Activated naive CD8-positive, alpha-beta T cell treated with anti-CD3 and anti-CD28 coated beads, Interleukin-2, amount 50 U/mL, for 24 hours (primary cell): ENCODE measurements around the gene NOTO.

ENCODE experiments used
- ATAC-seq: fragments of 150-1000 bp; cut with Tn5 transposase; one replicate; pipeline ENCODE4 v1.10.0; 2021
- DNase-seq: peaks from one replicate; pipeline ENCODE4 v3.0.0; 2021
- H3K27ac Mint-ChIP-seq: one replicate; pipeline ENCODE4 v1.8.0; 2021; ENCODE audit warnings: mild to moderate bottlenecking, mixed read lengths
- H3K27me3 Mint-ChIP-seq: one replicate; pipeline ENCODE4 v1.8.0; 2021; ENCODE audit warnings: mixed read lengths
- H3K36me3 Mint-ChIP-seq: one replicate; pipeline ENCODE4 v1.8.0; 2021; ENCODE audit warnings: low read depth, mixed read lengths
- H3K4me1 Mint-ChIP-seq: one replicate; pipeline ENCODE4 v1.8.0; 2021; ENCODE audit warnings: mixed read lengths
- H3K4me3 Mint-ChIP-seq: one replicate; pipeline ENCODE4 v1.8.0; 2021; ENCODE audit warnings: mild to moderate bottlenecking, moderate library complexity, mixed read lengths
- H3K9me3 Mint-ChIP-seq: one replicate; pipeline ENCODE4 v1.8.0; 2021; ENCODE audit warnings: mixed read lengths

NOTO gene

DNA sequence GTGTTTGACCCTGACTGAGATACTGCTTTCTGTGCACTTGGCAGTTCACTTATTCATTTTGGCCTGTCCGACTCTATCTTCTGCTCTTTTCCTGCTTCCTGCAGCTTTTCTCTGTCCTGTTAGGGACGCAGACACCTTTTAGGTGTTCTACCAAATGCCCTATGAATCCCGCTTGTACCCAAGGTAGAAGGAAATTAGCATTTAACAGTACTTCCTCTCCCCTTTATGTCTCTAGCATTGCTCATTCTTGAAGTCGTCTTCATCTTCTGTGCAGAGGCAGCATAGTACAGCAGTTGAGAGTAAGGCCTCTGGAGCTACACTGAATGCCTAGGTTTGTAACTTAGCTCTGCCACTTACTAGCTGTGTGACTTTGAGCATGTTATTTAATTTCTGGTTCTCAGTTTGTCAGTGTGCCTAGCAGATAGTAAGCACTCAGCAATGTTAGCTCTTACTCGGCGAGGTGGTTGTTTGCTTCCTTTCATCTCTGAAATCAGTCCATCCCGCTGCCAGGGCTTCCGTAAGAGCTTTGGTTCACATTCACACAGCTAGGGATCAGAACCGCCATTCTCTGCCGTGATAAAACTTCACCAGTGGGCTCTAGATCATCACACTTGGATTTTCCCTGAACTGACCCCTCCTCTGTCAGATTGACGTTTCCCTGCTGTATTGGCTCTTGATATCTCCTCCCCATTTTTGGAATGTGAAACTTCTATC, 33.1 kb downstream of the NOTO start:
- Mint-ChIP-seq H3K36me3 (peaks cover 48% of the 10 kb centered on the region), H3K4me1 (peaks cover 53% of the 10 kb centered on the region), H3K27me3 (no peaks in the 10 kb centered on the region), H3K4me3 (peak overlapping the region; percentile 99), H3K27ac (peak overlapping the region; percentile 95), H3K9me3 (no peaks in the 10 kb centered on the region)
- no peak for ATAC-seq
- no peak for DNase-seq

GRCh38 chr2:73237168-73237567, 34.8 kb downstream of the NOTO start:
- Mint-ChIP-seq H3K4me1 (peaks cover 53% of the 10 kb centered on the region), H3K9me3 (no peaks in the 10 kb centered on the region), H3K27me3 (no peaks in the 10 kb centered on the region), H3K36me3 (peaks cover 57% of the 10 kb centered on the region), H3K27ac (peak overlapping the region; percentile 76), H3K4me3 (peak overlapping the region; percentile 99)
- ATAC-seq = no peak
- no peak for DNase-seq

DNA sequence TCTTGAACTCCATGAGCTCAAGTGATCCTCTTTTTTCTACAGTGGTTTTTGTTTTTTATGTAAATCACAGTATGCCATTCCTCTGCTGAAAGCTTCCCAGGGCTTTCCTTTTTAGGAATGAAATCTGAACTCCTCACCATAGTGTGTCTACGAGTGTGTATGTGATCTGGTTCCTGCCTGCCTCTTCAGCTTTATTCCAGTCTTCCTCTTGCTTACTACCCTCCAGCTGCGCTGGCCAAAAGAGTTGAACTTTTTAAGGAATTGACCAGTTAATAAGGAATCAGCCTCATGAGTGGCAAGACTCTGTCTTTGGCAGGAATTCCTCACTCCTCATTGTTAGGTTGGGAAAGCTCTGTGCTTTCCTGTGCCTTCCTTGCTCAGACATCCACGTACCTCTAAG, 35.8 kb downstream of the NOTO start:
- ATAC-seq (no peak), DNase-seq (no peak)
- Mint-ChIP-seq H3K27ac (no peak overlapping the region), H3K27me3 (no peaks in the 10 kb centered on the region), H3K4me3 (peak overlapping the region; percentile 4), H3K9me3 (no peaks in the 10 kb centered on the region), H3K4me1 (peaks cover 47% of the 10 kb centered on the region), H3K36me3 (peaks cover 61% of the 10 kb centered on the region)

DNA sequence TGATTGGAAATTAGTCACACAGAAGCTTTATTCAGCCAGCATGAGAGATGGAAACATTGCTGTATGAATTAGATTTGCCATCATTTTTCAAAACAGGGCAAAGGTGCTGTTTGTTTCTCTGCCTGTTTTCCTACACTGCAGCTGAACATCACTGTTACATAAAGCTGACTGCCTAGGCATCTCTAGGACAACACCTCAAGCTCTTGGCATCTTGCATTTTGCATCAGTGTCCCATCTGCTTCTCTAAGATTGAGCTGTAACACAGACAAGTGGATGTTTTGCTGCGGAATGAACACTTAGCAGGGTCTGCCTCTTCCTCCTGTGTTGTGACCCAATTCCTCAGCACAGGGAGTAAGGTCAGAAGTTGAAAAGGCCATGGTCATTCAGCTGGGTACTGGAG, 36.6 kb downstream of the NOTO start:
- Mint-ChIP-seq H3K27ac (no peak overlapping the region), H3K36me3 (peaks cover 67% of the 10 kb centered on the region)

DNA sequence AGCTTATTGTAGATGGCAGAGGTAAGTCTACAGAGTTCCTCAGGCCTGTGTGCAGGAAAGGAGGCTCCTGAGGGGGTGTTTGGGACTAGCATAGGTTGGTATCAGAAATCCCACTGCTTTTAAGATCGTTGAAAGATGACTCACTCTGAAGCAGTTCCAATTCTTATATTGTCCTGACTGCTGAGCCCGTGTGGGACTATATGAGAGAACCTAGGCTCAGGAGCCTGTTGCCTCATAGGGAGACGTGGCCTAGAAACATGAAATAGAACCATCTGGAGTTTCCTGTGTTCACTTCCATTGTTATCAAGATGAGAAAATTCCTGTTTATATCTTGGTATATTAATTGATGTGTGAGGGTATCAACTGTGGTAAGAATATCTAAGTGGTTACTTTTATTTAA, 37.4 kb downstream of the NOTO start:
- no peak for DNase-seq
- Mint-ChIP-seq H3K27me3 (no peaks in the 10 kb centered on the region), H3K4me1 (peaks cover 47% of the 10 kb centered on the region), H3K9me3 (no peaks in the 10 kb centered on the region), H3K4me3 (no peak overlapping the region), H3K36me3 (peaks cover 72% of the 10 kb centered on the region), H3K27ac (peak overlapping the region; percentile 0)
- no peak for ATAC-seq

More for the DNA sequence above, 36.6 kb downstream of the NOTO start:
- Mint-ChIP-seq H3K9me3 (no peaks in the 10 kb centered on the region), H3K4me3 (no peak overlapping the region), H3K4me1 (peaks cover 45% of the 10 kb centered on the region), H3K27me3 (no peaks in the 10 kb centered on the region)
- ATAC-seq (no peak), DNase-seq (no peak)

GRCh38 chr2:73243884-73244570, 41.7 kb downstream of the NOTO start:
- H3K9me3 Mint-ChIP-seq = no peaks in the 10 kb centered on the region
- DNase-seq = no peak
- H3K4me3 Mint-ChIP-seq = no peak overlapping the region
- H3K36me3 Mint-ChIP-seq = peaks cover 69% of the 10 kb centered on the region
- H3K4me1 Mint-ChIP-seq = peaks cover 19% of the 10 kb centered on the region
- H3K27ac Mint-ChIP-seq = peak overlapping the region; percentile 53
- no peak for ATAC-seq
- no peaks in the 10 kb centered on the region for H3K27me3 Mint-ChIP-seq

DNA sequence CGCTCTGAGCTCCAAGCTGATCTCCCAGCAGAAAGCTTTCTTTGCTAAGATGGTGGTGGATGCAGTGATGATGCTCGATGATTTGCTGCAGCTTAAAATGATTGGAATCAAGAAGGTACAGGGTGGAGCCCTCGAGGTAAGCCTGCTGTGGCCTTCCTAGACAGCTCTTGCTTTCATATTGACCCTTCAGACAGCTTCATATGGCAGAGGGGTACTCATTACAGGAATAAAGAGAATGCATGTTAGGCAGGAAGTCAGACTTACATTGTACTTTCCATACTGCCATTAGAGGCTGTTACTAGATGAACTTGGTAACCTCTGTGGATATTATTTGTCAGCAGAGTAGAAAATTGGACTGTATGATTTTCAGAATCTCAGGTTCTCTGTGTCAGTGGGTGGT, 42.2 kb downstream of the NOTO start:
- H3K4me3 Mint-ChIP-seq = no peak overlapping the region
- H3K27me3 Mint-ChIP-seq = no peaks in the 10 kb centered on the region
- DNase-seq (no peak), ATAC-seq (no peak)
- peaks cover 14% of the 10 kb centered on the region for H3K4me1 Mint-ChIP-seq
- H3K27ac Mint-ChIP-seq = peak overlapping the region; percentile 53
- H3K36me3 Mint-ChIP-seq = peaks cover 70% of the 10 kb centered on the region
- no peaks in the 10 kb centered on the region for H3K9me3 Mint-ChIP-seq

DNA sequence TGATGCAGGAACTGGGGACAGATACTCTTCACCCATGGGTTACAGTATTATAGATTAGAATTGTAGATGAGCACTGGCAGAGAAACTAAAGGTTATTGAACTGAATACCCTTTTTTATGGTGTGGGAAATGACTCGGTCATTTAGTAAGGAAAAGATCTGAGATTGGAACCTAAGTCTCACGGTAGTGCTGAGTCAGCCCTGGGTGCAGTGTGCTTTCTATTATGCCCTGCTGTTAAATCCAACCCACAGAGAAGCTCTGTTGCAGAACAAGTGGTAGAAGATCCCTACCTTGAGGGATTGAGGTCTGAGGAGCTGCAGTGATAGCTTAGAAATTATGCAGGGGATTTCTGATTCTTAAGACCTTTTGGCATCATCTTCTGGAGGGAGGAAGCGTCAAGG, 44.5 kb downstream of the NOTO start:
- H3K36me3 Mint-ChIP-seq = peaks cover 70% of the 10 kb centered on the region
- H3K4me1 Mint-ChIP-seq = peaks cover 9% of the 10 kb centered on the region
- H3K27me3 Mint-ChIP-seq = no peaks in the 10 kb centered on the region
- H3K9me3 Mint-ChIP-seq = no peaks in the 10 kb centered on the region
- H3K4me3 Mint-ChIP-seq = no peak overlapping the region
- ATAC-seq = no peak
- DNase-seq = no peak
- H3K27ac Mint-ChIP-seq = peak overlapping the region; percentile 16

- Mint-ChIP-seq H3K27me3 (no peaks in the 10 kb centered on the region), H3K27ac (no peak overlapping the region), H3K36me3 (peaks cover 74% of the 10 kb centered on the region), H3K9me3 (no peaks in the 10 kb centered on the region), H3K4me3 (no peak overlapping the region), H3K4me1 (peaks cover 6% of the 10 kb centered on the region)
- DNase-seq (no peak), ATAC-seq (no peak)
Observed at GRCh38 chr2:73249636-73250035, 47.3 kb downstream of the NOTO start.

GRCh38 chr2:73250872-73251846, 48.8 kb downstream of the NOTO start:
- Mint-ChIP-seq H3K27me3 (no peaks in the 10 kb centered on the region), H3K27ac (no peak overlapping the region), H3K4me1 (peaks cover 3% of the 10 kb centered on the region), H3K4me3 (no peak overlapping the region), H3K9me3 (no peaks in the 10 kb centered on the region), H3K36me3 (peaks cover 66% of the 10 kb centered on the region)
- no peak for ATAC-seq
- DNase-seq = no peak

DNA sequence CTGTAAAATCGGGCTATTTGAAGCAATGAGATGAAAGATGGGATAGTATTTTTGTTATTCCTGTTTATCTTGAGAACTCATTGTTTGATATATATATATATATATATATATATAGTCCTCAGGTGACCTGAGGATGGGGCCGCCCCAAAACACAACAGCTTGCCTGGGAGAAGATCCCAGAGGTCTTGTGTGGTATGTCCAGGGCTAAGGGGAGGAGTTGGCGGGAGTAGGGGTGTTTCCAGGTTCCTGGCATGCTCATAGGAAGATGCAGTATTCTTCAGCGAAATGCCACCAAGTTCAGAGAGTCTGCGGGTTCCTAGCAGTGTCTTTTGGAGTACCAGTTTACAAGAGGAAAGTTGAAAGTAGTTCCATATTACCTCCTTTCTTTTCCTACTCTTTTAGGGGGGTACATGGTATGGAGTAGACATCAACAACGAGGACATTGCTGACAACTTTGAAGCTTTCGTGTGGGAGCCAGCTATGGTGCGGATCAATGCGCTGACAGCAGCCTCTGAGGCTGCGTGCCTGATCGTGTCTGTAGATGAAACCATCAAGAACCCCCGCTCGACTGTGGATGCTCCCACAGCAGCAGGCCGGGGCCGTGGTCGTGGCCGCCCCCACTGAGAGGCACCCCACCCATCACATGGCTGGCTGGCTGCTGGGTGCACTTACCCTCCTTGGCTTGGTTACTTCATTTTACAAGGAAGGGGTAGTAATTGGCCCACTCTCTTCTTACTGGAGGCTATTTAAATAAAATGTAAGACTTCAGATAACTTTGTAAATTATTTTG, 50.1 kb downstream of the NOTO start:
- H3K27ac Mint-ChIP-seq = no peak overlapping the region
- peaks cover 53% of the 10 kb centered on the region for H3K36me3 Mint-ChIP-seq
- H3K27me3 Mint-ChIP-seq = no peaks in the 10 kb centered on the region
- ATAC-seq = no peak
- no peak for DNase-seq
- no peak overlapping the region for H3K4me3 Mint-ChIP-seq
- H3K9me3 Mint-ChIP-seq = no peaks in the 10 kb centered on the region
- no peaks in the 10 kb centered on the region for H3K4me1 Mint-ChIP-seq

DNA sequence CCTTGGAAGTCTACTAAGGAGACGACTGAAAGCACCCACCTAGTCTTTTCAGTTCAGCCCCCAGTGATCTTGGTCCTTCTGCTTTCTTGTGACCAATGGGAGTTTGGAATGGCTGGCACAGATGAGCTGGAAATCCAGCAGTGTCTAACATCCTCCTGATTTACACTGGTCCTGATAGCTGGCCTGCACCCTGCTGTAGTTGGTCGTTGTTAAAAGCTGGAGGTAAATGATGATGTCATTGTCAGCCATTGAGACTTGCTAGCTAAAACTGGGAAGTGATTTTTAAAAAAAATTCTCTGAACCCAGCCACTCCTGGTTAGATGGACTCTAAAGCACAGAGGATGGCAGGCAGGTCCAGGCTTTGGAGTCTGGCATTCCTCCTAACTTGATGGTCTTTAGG, 51.0 kb downstream of the NOTO start:
- Mint-ChIP-seq H3K27me3 (no peaks in the 10 kb centered on the region), H3K27ac (peak overlapping the region; percentile 18), H3K4me3 (no peak overlapping the region), H3K36me3 (peaks cover 47% of the 10 kb centered on the region), H3K4me1 (no peaks in the 10 kb centered on the region), H3K9me3 (no peaks in the 10 kb centered on the region)
- no peak for ATAC-seq
- DNase-seq = no peak

DNA sequence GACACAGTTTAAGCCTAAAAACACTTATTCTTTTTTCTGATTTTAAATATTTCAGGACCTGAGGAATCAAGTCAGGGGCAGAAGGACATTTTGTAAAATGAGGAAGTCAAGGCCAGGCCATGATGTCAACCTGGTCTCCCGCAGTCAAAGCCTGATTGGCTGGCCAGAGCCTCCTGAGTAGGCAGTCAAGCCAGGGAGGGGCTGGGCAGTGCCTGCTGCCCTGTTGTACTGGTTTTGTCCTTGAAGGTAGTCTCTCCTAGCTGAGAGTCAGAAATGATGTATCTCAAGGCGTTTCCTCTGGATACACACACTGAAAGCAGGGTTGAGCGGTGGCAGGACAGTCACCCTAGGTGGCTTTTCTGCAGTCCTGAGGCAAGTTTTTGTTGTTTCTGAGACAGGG, 51.5 kb downstream of the NOTO start:
- Mint-ChIP-seq H3K27me3 (no peaks in the 10 kb centered on the region), H3K27ac (no peak overlapping the region), H3K4me1 (no peaks in the 10 kb centered on the region), H3K9me3 (no peaks in the 10 kb centered on the region), H3K4me3 (no peak overlapping the region), H3K36me3 (peaks cover 46% of the 10 kb centered on the region)
- ATAC-seq (no peak), DNase-seq (no peak)
